G401 (cell line): ENCODE results near the gene NLGN2. TPM values are rescaled to one million over a fixed set of nuclear protein-coding genes. Genes with fewer than 3 reads are reported as not detected.
A peak's percentile ranks its signal among the peaks of the same experiment; 100 is the strongest.

Experiments
- DNase-seq: peaks from one replicate; pipeline ENCODE4 v3.0.0-alpha.2; 2015; ENCODE audit warnings: low spot score
- in situ Hi-C: cut with HindIII; loops from 2 replicates; pipeline ENCODE4 v1.10.0; 2016; ENCODE audit warnings: low sequenced_read_pairs, mixed read lengths
- total RNA-seq: library from RNA; depleted of rRNA; stranded (reverse); fragments of >200 nt; shearing (Covaris generic); gene quantifications from 2 replicates; pipeline ENCODE4 v1.2.3, GENCODE V29; 2014

NLGN2 gene
- total RNA-seq, 1 experiment from 2014 or later: 6.8 TPM

DNA sequence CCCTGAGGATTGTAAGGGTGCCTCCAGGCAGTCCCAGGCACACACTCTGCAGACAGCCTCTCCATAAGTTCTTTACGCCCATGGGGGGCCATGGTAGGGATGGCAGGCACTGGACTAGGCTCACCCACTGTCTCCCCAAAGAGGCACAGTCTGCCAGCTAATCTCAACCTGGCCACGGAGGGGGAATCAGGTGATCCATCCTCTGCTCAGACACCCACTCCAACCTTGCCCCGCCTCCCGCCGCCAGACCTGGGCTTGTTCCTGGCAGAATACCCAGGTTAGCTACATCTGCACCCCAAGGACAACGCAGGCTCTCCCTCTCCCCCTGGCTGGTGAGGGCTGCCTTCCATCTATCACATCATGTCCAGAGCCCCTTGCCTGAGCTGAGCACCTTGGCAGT is 1.2 kb downstream of the NLGN2 start:
- in situ Hi-C loops: no loop called here
- no peak for DNase-seq

DNA sequence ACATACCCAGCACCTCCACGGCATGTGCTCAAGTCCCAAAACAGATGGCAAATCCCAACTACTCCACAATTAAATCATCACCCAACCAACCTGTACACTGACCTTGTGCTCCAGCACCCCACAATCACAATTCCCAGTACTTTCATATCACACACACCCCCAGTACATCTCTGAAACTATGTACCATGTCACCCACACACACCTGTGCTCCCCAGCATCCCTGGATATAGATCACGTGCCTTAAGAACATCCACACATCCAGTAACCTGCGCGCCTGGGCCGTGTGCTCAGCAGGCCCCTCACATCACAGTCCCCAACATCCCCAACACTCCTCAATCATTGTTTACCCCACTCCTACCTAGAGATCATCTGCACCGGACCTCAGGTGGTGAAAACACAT is 2.1 kb downstream of the NLGN2 start:
- in situ Hi-C loops: no loop called here
- no peak for DNase-seq

DNA sequence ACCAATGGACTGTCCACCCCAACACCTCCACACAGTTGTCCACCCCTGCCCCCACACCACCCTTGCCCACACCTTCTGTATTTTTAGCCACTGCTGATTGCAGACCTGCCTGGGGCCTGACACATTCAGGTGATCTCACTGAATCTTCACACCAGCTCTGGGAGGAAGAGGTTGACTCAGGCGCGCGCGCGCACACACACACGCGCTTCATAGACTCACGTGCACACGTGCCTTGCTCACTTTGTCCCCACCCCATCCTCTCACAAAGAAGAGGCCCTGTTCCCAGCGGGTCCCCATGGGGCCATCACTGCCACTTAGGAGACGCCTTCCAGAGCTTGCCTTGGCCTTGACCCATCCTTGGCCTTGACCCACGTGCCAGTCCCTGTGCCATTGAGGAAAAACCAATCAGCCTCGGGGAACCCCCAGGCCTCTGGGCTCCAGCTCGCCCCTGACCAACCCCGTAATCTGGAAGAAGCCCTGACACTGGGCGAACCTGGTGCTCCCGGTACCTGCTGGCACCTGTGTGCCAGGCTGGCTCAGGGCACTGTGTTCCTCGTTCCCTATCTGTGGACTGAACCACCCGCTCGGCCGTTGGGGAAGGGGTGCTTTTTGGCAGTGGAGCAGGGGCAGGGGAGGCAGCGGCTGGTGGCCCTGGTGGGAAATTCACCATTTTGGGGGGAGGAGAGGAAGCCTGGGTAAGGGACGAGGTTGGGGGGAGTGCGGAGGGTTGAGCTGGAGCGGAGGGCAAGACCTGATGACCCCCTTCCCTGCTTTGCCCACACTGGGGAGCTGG is 3.2 kb downstream of the NLGN2 start:
- DNase-seq: no peak
- in situ Hi-C loops: no loop called here

DNA sequence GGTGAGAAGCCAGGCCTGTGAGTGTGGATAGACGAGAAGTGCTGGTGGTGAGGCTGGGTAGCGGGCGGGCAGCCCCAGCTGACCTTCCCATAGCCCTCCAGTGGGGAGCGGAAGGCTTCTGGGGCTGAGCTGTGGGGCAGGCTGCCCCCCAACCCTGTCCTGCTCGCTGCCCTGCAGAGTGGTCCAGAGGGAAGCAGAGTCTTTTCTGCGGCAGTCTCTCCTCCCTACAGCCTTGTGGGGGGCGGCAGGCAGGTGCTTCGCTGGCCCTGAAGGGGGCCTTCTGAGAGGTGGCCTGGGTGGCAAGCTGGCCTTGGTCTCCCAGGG is 3.7 kb downstream of the NLGN2 start:
- in situ Hi-C loops: no loop called here
- DNase-seq: no peak

DNA sequence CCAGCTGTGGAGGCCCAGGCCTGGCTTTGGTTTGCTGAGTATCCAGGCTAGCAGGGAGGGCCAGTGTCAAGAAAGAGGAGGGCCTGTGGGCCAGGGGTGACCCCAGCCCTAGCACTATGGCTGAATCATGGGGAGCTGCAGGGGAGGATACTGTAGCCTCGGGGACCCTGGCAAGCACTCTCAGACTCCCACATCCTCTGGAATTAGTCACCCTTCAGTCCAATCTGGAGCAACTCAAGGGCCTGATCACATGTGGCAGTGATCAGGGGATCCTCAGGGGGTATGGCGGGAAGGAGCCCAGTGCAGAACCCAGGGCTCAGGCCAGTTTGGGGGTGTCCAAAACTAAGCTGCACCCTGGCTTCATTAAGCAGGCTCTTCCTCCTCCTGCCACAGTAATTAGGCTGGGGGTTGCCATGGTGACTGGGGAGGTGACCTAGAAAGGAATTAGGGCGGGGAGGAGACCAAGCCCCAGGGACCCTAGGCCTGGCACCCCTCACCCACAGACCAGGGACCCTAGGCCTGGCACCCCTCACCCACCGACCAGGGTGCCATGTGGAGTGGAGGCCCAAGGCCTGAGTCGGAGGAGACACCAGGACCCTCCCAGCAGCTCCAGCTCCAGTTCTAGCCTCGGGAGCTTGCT is 5.8 kb downstream of the NLGN2 start:
- in situ Hi-C loops: no loop called here
- DNase-seq: peak; percentile 34

DNA sequence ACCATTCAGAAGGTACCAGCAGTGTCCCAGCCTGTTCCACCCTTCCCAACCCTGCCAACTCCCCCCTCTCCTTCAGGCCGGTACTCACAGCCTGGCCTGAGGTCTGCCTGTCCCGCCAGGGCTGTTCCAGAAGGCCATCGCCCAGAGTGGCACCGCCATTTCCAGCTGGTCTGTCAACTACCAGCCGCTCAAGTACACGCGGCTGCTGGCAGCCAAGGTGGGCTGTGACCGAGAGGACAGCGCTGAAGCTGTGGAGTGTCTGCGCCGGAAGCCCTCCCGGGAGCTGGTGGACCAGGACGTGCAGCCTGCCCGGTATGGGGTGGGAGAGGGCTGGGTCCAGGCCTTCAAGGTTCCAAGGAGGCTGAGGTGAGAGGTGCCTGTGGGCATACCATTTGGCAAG is 7.2 kb downstream of the NLGN2 start:
- DNase-seq: no peak
- in situ Hi-C loops: no loop called here

DNA sequence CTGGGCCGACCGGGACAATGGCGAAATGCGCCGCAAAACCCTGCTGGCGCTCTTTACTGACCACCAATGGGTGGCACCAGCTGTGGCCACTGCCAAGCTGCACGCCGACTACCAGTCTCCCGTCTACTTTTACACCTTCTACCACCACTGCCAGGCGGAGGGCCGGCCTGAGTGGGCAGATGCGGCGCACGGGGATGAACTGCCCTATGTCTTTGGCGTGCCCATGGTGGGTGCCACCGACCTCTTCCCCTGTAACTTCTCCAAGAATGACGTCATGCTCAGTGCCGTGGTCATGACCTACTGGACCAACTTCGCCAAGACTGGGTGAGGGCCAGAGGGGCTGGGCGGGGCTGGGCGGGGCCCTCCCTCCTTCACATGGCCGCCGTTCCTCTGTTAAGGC is 8.1 kb downstream of the NLGN2 start:
- in situ Hi-C loops: no loop called here
- DNase-seq: no peak

DNA sequence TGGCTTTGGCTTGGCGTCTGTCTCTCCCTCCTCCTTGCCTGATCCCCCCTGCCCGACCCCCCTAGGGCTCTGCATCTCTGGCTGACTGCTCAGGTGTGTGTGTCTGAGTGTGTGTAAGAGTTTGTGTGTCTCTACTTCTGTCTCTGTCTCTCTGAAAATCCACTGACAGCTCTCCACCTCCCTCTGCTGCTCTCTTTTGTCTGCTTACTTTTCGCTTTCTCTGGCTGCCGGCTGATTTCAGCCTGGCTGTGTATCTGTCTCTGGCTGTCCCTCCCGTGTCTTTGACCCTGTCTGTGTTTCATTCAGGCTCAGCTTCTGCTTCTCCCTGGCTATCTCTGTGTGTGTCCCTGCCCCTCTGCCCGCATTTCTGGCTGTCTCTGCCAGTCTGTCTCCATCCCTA is 8.7 kb downstream of the NLGN2 start:
- DNase-seq: no peak
- in situ Hi-C loops: no loop called here

DNA sequence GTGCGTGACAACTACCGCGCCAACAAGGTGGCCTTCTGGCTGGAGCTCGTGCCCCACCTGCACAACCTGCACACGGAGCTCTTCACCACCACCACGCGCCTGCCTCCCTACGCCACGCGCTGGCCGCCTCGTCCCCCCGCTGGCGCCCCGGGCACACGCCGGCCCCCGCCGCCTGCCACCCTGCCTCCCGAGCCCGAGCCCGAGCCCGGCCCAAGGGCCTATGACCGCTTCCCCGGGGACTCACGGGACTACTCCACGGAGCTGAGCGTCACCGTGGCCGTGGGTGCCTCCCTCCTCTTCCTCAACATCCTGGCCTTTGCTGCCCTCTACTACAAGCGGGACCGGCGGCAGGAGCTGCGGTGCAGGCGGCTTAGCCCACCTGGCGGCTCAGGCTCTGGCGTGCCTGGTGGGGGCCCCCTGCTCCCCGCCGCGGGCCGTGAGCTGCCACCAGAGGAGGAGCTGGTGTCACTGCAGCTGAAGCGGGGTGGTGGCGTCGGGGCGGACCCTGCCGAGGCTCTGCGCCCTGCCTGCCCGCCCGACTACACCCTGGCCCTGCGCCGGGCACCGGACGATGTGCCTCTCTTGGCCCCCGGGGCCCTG is 9.5 kb downstream of the NLGN2 start:
- no peak for DNase-seq
- in situ Hi-C loops: no loop called here

DNA sequence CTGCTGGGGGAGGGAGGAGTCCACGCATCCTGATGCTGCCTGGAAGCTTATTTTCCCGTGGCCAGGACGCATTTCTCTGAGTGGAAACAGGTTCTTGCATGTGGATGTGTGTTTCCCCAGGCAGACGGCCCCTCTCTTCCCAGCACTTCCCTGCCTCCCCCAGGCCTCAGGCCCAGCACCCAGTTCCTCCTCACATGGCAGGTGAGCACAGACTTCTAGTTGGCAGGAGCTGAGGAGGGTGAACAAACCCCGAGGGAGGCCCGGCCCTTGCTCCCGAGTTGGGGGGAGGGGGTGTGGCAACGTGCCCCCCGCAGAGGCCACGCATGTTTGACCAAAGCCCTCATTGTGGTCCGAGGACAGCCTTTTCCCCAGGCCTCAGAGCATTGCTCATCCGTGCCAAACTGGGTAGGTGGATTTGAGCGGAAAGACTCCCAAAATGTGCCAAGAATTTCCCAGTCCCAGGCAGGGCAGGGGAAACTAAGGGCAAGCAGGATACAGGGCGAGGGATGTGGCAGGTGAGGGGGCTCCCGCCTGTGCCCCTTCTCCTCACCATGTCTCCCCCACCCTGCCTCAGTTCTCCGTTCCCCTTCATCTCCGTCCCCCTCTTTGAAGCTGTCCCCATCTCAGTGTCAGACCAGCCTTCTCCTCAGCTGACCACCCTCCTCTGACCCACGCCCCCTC is 11.0 kb downstream of the NLGN2 start:
- DNase-seq: no peak
- in situ Hi-C loops: no loop called here

DNA sequence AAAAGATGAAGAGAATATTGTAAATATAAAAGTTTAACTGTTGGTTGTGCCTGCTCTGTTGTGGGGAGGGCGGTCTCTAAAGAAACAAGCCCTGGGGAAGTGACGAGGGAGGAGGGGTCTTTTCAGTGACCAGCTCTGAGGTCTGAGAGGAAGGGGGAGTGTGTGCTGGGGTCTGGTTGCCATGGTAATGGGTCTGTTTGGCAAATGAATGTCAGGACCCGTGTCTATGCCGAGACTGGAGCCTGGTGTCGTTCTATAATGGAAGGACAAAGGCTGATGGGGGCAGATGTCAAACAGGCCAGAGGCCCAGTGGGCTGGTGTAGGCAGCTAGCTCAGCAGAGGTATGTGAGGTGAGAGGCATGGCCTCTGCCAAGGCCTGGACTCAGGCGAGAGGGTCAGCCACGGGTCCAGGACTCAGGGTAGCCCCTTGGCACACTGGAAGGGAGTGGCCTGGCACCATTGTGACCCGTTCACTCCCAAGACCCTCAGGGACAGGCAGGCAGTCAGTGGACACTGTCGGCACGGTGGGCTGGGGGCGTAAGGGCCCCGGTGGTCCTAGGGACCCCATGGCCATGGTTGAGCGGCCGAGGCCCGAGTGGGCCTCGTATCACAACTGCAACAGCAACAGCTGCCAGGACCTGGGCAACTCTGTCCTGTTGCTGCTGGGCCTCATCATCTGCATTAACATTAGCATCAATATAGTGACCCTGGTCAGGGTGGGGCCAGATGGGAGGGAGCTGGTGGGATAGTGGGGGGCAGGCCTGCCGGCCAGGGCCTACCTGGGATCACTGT is 12.4 kb downstream of the NLGN2 start, which contains the start of gene SPEM1:
Gene SPEM1, plus strand, starts transcription at position 506 of the 792 bp plus-strand sequence. Its CDS starts 61 bp downstream, at position 567.
- no peak for DNase-seq

DNA sequence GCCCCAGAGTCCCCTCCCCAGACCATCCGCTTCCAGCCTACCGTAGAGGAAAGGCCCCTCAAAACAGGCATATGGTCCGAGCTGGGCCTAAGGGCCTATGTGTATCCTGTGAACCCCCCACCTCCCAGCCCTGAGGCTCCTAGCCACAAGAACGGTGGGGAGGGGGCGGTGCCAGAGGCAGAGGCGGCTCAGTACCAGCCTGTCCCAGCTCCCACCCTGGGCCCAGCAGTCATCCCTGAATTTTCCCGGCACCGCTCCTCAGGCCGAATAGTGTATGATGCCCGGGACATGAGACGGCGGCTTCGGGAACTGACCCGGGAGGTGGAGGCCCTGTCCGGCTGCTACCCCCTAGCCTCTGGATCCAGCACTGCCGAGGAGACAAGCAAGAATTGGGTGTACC is 13.5 kb downstream of the NLGN2 start:
- in situ Hi-C loops: no loop called here
- DNase-seq: no peak

More for the DNA sequence above, 12.4 kb downstream of the NLGN2 start, which contains the start of gene SPEM1:
- in situ Hi-C loops: no loop called here

DNA sequence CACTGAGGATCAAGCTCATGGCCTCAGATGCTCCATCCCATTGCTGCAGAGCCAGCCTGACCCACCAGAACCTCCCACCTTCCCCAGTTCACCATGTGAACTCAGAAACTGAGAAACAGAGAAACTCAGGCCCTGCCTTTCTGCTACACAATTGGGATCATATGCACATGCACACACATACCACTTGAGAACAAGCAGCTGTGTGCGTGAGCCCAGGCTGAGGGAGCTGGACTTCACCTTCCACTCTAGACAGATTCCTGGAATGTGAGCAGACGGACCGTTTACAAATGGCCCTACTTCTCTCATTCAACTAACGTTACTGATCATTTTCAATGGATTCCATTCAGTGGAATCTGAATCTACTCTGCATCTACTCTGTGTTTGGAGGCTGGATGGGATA is 16.0 kb downstream of the NLGN2 start:
- in situ Hi-C loops: no loop called here
- DNase-seq: no peak

DNA sequence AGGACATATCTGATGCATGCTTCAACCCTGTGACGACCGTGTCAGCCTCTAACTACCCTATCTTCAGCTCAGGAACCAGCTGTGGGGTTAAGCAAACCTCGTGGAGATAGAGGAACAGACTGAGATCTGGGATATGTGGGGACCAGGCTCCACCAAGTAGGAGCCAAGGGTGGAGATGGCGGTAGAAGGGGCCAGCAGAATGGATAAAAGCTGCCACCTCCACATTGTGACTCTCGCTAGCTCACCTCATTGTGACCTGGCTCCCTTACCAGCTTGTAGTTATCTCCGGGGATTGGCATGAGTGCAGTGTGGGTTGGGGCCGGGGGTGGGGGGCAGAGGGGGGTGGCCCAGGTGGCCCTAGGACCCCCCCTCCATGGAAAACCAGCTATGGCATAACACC is 17.7 kb downstream of the NLGN2 start, which contains the start of gene SPEM2:
Gene SPEM2, plus strand, starts transcription at position 301 of the 400 bp plus-strand sequence. Its CDS starts 73 bp downstream, at position 374.
- in situ Hi-C loops: no loop called here
- no peak for DNase-seq

DNA sequence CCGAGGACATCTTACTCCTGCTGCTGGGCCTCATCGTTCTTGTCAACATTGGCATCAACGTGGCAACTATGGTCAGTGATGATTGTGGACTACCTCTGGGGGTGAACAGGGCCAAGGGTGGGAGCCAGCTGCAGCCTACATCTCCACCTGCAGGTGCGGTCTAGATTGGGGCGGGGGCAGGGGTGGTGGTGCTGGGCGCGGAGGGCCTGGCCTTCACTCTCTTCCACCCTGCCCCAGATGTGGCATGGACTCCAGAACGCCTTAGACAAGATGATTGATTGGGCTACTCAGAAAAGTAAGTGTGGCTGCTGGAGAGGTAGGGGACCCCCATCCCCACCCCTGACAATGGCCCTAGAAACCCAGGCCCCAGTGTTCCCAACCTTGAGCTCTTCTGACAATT is 18.1 kb downstream of the NLGN2 start:
- in situ Hi-C loops: no loop called here
- no peak for DNase-seq

DNA sequence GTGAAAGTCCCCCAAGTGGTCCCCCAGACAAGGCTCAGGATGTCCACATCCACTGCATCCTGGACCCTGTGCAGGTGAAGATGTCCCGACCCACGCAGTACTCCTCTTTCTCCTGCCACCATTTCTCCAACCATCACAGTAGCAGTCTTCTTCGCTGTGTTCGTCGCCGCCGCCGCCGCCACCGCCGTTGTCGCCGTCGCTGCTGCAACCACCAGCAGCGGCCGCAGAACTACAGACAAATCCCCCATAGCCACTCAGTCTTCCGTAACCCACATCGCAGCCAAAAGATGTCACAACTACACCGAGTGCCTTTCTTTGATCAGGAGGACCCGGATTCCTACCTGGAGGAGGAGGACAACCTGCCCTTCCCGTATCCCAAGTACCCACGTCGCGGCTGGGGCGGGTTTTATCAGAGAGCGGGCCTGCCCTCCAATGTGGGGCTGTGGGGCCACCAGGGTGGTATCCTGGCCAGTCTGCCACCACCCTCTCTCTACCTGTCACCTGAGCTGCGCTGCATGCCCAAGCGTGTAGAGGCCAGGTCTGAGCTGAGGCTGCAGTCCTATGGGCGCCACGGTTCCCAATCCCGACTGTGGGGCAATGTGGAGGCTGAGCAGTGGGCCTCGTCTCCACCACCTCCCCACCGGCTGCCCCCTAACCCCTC is 18.7 kb downstream of the NLGN2 start:
- in situ Hi-C loops: no loop called here
- DNase-seq: no peak

DNA sequence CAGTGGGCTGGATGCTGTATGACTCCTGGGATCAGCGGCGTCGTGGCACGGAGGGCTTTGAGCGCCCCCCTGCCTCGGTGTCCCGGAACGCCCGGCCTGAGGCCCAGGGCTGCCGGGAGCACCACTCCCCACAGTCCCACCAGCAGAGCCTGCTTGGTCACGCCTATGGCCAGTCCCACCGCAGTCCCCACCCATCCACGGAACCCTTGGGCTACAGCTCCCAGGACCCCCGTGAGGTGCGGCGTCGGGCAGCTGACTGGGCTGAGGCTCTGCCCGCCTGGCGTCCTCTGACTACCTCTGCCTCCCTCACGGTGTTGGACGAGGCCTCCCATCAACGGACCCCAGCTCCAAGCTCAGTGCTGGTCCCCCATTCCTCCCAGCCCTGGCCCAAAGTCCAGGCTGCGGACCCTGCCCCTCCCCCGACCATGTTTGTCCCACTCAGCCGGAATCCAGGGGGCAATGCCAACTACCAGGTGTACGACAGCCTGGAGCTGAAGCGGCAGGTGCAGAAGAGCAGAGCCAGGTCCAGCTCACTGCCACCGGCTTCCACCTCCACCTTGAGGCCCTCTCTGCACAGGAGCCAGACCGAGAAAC is 19.3 kb downstream of the NLGN2 start:
- DNase-seq: no peak
- in situ Hi-C loops: no loop called here

DNA sequence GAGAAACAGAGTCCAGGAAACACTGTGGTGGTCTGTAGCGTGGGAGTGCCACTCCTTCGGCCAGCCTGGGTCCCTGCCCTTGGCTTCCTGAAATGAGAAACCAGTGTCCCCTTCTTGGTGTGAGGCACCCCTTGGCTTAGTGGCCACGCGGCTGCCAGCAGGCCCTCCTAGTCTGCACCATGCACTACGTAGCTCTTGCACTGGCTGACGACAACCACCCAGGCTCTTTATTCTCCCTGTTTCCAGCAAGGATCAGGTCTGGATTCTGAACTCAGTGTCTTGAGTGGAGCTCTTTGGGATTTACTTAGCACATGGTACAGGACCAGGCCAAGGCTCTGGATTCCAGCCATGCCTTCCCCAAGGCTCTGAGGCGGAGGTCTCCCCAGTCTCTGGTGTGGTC is 19.9 kb downstream of the NLGN2 start:
- no peak for DNase-seq
- in situ Hi-C loops: no loop called here
